Measurements from ENCODE around the gene APBB3.

- no peak for TF ChIP-seq CTCF (IDR thresholded peaks at IDR 0.05)
- TF ChIP-seq POLR2AphosphoS5 (IDR thresholded peaks at IDR 0.05): no peak
- TF ChIP-seq EP300 (IDR thresholded peaks at IDR 0.05): no peak
Measured at GRCh38 chr5:140568443-140569063, 4.2 kb upstream of the APBB3 start.
